GM23338 (cell line): Measurements from ENCODE around the gene BCR. TPM values are rescaled to one million over a fixed set of nuclear protein-coding genes. Genes with fewer than 3 reads are reported as not detected.

Source experiments
- ATAC-seq: fragments of 200-7000 bp; cut with Tn5 transposase; 3 replicates; pipeline ENCODE4 v1.9.1; 2020
- DNase-seq: peaks from one replicate; pipeline ENCODE4 v3.0.0-alpha.2; 2015; ENCODE audit warnings: low spot score
- H2AFZ ChIP-seq: fragments of 200-600 bp; sonication (generic); 2 replicates; pipeline ENCODE4 v1.8.0; 2016; ENCODE audit warnings: antibody characterized with exemption, mild to moderate bottlenecking, moderate library complexity
- H3F3A ChIP-seq: fragments of 200-600 bp; sonication (generic); replicated peaks from 2 replicates; pipeline ENCODE4 v1.8.0; 2017; ENCODE audit warnings: antibody characterized with exemption, mixed run types, low read depth
- H3K27ac ChIP-seq: fragments of 200-600 bp; sonication (generic); 2 replicates; pipeline ENCODE4 v1.6.1; 2016; ENCODE audit warnings: low read depth
- H3K27me3 ChIP-seq: fragments of 200-600 bp; sonication (generic); 2 replicates; pipeline ENCODE4 v1.8.0; 2016; ENCODE audit warnings: mild to moderate bottlenecking, mixed run types, moderate library complexity; ENCODE audit not compliant: insufficient read depth
- H3K36me3 ChIP-seq: fragments of 200-600 bp; sonication (generic); 2 replicates; pipeline ENCODE4 v1.8.0; 2016; ENCODE audit warnings: mild to moderate bottlenecking; ENCODE audit not compliant: insufficient read depth
- H3K4me1 ChIP-seq: fragments of 200-600 bp; sonication (generic); 2 replicates; pipeline ENCODE4 v1.8.0; 2016; ENCODE audit warnings: mild to moderate bottlenecking, moderate library complexity; ENCODE audit not compliant: insufficient read depth
- H3K4me2 ChIP-seq: fragments of 200-600 bp; sonication (generic); 2 replicates; pipeline ENCODE4 v1.7.1; 2017; ENCODE audit warnings: mixed run types
- H3K4me3 ChIP-seq: fragments of 200-600 bp; sonication (generic); 2 replicates; pipeline ENCODE4 v1.6.1; 2016; ENCODE audit warnings: mixed run types
- H3K79me2 ChIP-seq: fragments of 200-600 bp; sonication (generic); replicated peaks from 2 replicates; pipeline ENCODE4 v1.8.0; 2017; ENCODE audit warnings: mild to moderate bottlenecking; ENCODE audit not compliant: insufficient read depth
- H3K9me2 ChIP-seq: fragments of 200-600 bp; sonication (generic); 2 replicates; pipeline ENCODE4 v1.8.0; 2017; ENCODE audit not compliant: insufficient read depth
- H4K20me1 ChIP-seq: fragments of 200-600 bp; sonication (generic); replicated peaks from 2 replicates; pipeline ENCODE4 v1.8.0; 2017; ENCODE audit warnings: mild to moderate bottlenecking; ENCODE audit not compliant: insufficient read depth
- H3K27ac Mint-ChIP-seq: 2 replicates; pipeline ENCODE4 v1.8.0; 2020; ENCODE audit warnings: inconsistent platforms, mild to moderate bottlenecking, moderate library complexity, mixed read lengths
- H3K27me3 Mint-ChIP-seq: 3 replicates; pipeline ENCODE4 v1.8.0; 2022; ENCODE audit warnings: low read depth, mild to moderate bottlenecking, moderate library complexity, mixed read lengths, inconsistent platforms; ENCODE audit not compliant: insufficient read depth, poor library complexity
- H3K36me3 Mint-ChIP-seq: 3 replicates; pipeline ENCODE4 v1.8.0; 2021; ENCODE audit warnings: low read depth, mild to moderate bottlenecking, inconsistent platforms, moderate library complexity, mixed read lengths
- H3K4me1 Mint-ChIP-seq: 3 replicates; pipeline ENCODE4 v1.8.0; 2020; ENCODE audit warnings: mild to moderate bottlenecking, inconsistent platforms, mixed read lengths
- H3K4me3 Mint-ChIP-seq: 3 replicates; pipeline ENCODE4 v1.8.0; 2021; ENCODE audit warnings: moderate library complexity, mild to moderate bottlenecking, inconsistent platforms, mixed read lengths
- H3K9me3 Mint-ChIP-seq: 3 replicates; pipeline ENCODE4 v1.8.0; 2020; ENCODE audit warnings: moderate library complexity, mild to moderate bottlenecking, inconsistent platforms, mixed read lengths
- EZH2 ChIP-seq: fragments of 200-600 bp; sonication (generic); IDR thresholded peaks from one replicate; pipeline ENCODE4 v1.8.0; 2017; ENCODE audit warnings: antibody characterized with exemption, mild to moderate bottlenecking, low read depth; ENCODE audit not compliant: unreplicated experiment
- NANOG ChIP-seq: IDR thresholded peaks from 2 replicates; pipeline ENCODE4 v1.6.1; 2016; ENCODE audit warnings: antibody characterized with exemption, borderline replicate concordance
- ZNF331 ChIP-seq: fragments of 250-450 bp; sonication (Bioruptor Pico); IDR thresholded peaks from 2 replicates; pipeline ENCODE4 v1.5.0; 2020; ENCODE audit warnings: low read depth, mild to moderate bottlenecking, moderate library complexity
- polyA plus RNA-seq: library from polyadenylated mRNA; unstranded; fragments of >200 nt; fragmentation: Nextera tagmentation; extraction: Ambion mirVana; gene quantifications from 2 replicates; pipeline ENCODE4 v1.2.1, GENCODE V29; 2016
- total RNA-seq: library from RNA; depleted of rRNA; stranded (reverse); fragments of >200 nt; shearing (Covaris generic); gene quantifications from 2 replicates; pipeline ENCODE4 v1.2.3, GENCODE V29; 2014
- TF ChIP-seq, protein P1 (sequence below): fragments of 250-450 bp; sonication (Bioruptor Pico); IDR thresholded peaks from 2 replicates; pipeline ENCODE4 v1.5.0; 2020; ENCODE audit warnings: mild to moderate bottlenecking, moderate library complexity
- TF ChIP-seq, protein P2 (sequence below), 2 experiments: fragments of 200-600 bp in 1 of 2; sonication (generic) in 1 of 2; conservative IDR thresholded peaks; 2 replicates each; pipeline versions ENCODE4 v1.5.1 to v1.6.1; 2016 to 2017; ENCODE audit warnings: antibody characterized with exemption in 2 of 2, low read depth in 2 of 2, mild to moderate bottlenecking in 2 of 2, moderate library complexity in 1 of 2

BCR gene
- total and polyA plus RNA-seq, 2 experiments from 2014 or later = 17.7 to 121 TPM

DNA sequence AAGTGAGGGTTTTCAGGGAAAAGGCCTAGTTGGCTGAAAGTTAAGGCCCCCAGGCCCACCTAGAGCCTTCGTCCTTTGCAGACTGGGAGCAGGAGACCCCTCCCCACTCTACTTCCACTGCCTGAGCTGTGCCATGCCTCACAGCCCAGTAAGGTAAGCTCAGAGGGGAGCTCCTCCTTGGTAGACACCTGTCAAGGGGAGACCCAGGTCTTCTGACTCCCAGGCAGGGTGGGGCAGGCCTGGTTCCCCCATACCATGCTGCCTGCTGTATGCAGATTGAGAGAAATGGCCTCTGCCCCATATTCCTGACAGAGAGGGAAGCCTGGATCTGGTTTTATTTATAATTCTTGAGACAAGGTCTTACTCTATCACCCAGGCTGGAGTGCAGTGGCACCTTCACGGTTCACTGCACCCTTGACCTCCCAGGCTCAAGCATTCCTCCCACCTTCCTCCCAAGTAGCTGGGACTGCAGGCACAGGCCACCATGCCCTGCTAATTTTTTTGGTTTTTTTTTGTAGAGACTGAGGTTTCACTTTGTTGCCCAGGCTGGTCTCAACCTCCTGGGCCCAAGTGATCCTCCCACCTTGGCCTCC is 34.3 kb upstream of the BCR start (continued):
- TF ChIP-seq, protein P1, sequence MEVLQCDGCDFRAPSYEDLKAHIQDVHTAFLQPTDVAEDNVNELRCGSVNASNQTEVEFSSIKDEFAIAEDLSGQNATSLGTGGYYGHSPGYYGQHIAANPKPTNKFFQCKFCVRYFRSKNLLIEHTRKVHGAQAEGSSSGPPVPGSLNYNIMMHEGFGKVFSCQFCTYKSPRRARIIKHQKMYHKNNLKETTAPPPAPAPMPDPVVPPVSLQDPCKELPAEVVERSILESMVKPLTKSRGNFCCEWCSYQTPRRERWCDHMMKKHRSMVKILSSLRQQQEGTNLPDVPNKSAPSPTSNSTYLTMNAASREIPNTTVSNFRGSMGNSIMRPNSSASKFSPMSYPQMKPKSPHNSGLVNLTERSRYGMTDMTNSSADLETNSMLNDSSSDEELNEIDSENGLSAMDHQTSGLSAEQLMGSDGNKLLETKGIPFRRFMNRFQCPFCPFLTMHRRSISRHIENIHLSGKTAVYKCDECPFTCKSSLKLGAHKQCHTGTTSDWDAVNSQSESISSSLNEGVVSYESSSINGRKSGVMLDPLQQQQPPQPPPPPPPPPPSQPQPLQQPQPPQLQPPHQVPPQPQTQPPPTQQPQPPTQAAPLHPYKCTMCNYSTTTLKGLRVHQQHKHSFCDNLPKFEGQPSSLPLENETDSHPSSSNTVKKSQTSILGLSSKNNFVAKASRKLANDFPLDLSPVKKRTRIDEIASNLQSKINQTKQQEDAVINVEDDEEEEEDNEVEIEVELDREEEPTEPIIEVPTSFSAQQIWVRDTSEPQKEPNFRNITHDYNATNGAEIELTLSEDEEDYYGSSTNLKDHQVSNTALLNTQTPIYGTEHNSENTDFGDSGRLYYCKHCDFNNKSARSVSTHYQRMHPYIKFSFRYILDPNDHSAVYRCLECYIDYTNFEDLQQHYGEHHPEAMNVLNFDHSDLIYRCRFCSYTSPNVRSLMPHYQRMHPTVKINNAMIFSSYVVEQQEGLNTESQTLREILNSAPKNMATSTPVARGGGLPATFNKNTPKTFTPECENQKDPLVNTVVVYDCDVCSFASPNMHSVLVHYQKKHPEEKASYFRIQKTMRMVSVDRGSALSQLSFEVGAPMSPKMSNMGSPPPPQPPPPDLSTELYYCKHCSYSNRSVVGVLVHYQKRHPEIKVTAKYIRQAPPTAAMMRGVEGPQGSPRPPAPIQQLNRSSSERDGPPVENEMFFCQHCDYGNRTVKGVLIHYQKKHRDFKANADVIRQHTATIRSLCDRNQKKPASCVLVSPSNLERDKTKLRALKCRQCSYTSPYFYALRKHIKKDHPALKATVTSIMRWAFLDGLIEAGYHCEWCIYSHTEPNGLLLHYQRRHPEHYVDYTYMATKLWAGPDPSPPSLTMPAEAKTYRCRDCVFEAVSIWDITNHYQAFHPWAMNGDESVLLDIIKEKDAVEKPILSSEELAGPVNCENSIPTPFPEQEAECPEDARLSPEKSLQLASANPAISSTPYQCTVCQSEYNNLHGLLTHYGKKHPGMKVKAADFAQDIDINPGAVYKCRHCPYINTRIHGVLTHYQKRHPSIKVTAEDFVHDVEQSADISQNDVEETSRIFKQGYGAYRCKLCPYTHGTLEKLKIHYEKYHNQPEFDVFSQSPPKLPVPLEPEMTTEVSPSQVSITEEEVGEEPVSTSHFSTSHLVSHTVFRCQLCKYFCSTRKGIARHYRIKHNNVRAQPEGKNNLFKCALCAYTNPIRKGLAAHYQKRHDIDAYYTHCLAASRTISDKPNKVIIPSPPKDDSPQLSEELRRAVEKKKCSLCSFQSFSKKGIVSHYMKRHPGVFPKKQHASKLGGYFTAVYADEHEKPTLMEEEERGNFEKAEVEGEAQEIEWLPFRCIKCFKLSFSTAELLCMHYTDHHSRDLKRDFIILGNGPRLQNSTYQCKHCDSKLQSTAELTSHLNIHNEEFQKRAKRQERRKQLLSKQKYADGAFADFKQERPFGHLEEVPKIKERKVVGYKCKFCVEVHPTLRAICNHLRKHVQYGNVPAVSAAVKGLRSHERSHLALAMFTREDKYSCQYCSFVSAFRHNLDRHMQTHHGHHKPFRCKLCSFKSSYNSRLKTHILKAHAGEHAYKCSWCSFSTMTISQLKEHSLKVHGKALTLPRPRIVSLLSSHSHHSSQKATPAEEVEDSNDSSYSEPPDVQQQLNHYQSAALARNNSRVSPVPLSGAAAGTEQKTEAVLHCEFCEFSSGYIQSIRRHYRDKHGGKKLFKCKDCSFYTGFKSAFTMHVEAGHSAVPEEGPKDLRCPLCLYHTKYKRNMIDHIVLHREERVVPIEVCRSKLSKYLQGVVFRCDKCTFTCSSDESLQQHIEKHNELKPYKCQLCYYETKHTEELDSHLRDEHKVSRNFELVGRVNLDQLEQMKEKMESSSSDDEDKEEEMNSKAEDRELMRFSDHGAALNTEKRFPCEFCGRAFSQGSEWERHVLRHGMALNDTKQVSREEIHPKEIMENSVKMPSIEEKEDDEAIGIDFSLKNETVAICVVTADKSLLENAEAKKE (CRISPR knock-in tag) = no peak
- TF ChIP-seq NANOG (no peak), EZH2 (no peak), ZNF331 (CRISPR knock-in tag) (no peak)
- TF ChIP-seq, protein P2, sequence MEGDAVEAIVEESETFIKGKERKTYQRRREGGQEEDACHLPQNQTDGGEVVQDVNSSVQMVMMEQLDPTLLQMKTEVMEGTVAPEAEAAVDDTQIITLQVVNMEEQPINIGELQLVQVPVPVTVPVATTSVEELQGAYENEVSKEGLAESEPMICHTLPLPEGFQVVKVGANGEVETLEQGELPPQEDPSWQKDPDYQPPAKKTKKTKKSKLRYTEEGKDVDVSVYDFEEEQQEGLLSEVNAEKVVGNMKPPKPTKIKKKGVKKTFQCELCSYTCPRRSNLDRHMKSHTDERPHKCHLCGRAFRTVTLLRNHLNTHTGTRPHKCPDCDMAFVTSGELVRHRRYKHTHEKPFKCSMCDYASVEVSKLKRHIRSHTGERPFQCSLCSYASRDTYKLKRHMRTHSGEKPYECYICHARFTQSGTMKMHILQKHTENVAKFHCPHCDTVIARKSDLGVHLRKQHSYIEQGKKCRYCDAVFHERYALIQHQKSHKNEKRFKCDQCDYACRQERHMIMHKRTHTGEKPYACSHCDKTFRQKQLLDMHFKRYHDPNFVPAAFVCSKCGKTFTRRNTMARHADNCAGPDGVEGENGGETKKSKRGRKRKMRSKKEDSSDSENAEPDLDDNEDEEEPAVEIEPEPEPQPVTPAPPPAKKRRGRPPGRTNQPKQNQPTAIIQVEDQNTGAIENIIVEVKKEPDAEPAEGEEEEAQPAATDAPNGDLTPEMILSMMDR (conservative IDR thresholded peaks at IDR 0.05; ENCODE audit: low read depth in 2 of 2) = no peak

DNA sequence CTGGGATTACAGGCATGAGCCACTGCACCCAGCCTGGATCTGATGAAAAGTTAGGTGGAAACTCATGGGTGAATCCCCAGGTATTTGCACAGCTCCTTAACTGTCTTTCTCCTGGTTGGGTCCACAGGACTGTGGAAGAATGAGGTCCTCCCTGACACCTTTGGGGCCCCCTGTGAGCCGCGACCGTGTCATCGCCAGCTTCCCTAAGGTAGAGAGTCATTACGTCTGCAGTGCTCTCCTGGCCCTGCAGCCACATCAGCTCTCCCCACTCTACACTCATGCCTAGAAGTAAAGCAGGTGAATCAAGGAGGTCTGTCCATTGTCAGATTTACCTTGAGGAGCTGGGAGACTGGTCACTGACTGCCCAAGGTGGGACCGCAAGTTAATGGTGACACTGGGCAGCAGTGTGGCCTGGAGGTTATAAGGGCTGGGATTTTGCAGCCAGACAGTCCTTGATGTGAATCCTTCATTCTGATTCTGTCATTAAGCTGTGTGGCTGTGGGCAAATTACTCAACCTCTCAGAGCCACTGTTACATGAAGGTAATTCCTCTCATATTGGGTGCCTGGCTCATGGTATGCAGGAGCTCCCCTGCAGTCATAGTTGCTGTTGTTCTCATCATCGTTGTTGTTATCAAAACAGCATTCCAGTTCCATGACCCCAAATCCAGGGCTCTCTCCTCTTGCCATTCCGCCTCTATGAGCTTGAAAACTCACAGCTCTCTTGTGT is 33.7 kb upstream of the BCR start:
- H4K20me1 ChIP-seq = no peaks in the 10 kb centered on the region
- TF ChIP-seq EZH2 = no peak
- no peak for TF ChIP-seq NANOG
- DNase-seq = no peak
- no peaks in the 10 kb centered on the region for H3K79me2 ChIP-seq
- H3K4me1 ChIP-seq = peaks cover 12% of the 10 kb centered on the region
- no peak overlapping the region for H3K4me3 ChIP-seq
- Mint-ChIP-seq H3K27ac (no peak overlapping the region), H3K9me3 (peaks cover 3% of the 10 kb centered on the region; the same call in 1 of the 3 replicates), H3K4me3 (no peak overlapping the region; the same call in 2 of the 3 replicates), H3K27me3 (peaks cover 30% of the 10 kb centered on the region), H3K36me3 (no peaks in the 10 kb centered on the region), H3K4me1 (peaks cover 33% of the 10 kb centered on the region)
- H3K9me2 ChIP-seq = no peaks in the 10 kb centered on the region
- H3K27ac ChIP-seq = no peak overlapping the region
- no peaks in the 10 kb centered on the region for H3K36me3 ChIP-seq
- ATAC-seq = no peak
- H3K4me2 ChIP-seq = no peak overlapping the region
- H3K27me3 ChIP-seq = peaks cover 25% of the 10 kb centered on the region; the same call in 1 of the 2 replicates
- no peak overlapping the region for H2AFZ ChIP-seq
- no peaks in the 10 kb centered on the region for H3F3A ChIP-seq
